GM12878 (cell line): ENCODE results near the gene OS9. TPM values are rescaled to one million over a fixed set of nuclear protein-coding genes. Genes with fewer than 3 reads are reported as not detected.

ENCODE experiments used
- ATAC-seq: fragments of 200-7000 bp; cut with Tn5 transposase; 3 replicates; pipeline ENCODE4 v1.9.1; 2020; ENCODE audit warnings: mild to moderate bottlenecking, moderate library complexity
- BruUV-seq: library from RNA; stranded (reverse); fragments of 400-500 nt; replicated peaks from 2 replicates; lab custom pipeline; 2021; lab: Mats Ljungman, UMichigan
- CTCF ChIA-PET: fragments of 300-600 bp; sonication (Branson Sonifier 250); formaldehyde crosslinking; extraction: SDS; loops from one replicate; lab custom pipeline; 2021; ENCODE audit warnings: inconsistent platforms; lab: Yijun Ruan, JAX
- POLR2A ChIA-PET: fragments of 350-600 bp; formaldehyde crosslinking; extraction: SDS; loops from one replicate; lab custom pipeline; 2021; ENCODE audit warnings: inconsistent platforms; lab: Charles Lee
- RAD21 ChIA-PET: fragments of 300-600 bp; sonication (Branson Sonifier 250); formaldehyde crosslinking; loops from one replicate; lab custom pipeline; 2023; ENCODE audit warnings: antibody characterized with exemption; ENCODE audit not compliant: unreplicated experiment; lab: Charles Lee
- SMC1A ChIA-PET: fragments of 300-600 bp; sonication (Branson Sonifier 250); formaldehyde crosslinking; loops from one replicate; lab custom pipeline; 2023; ENCODE audit not compliant: unreplicated experiment, uncharacterized antibody; lab: Charles Lee
- DNase-seq: peaks from one replicate; pipeline ENCODE4 v3.0.0-alpha.2; 2011; ENCODE audit warnings: low read depth, low spot score
- FAIRE-seq: peaks from 3 replicates; lab custom pipeline; 2011; peaks lifted over from hg19 to GRCh38; lab: Jason Lieb, UNC
- H2AFZ ChIP-seq: 2 replicates; pipeline ENCODE4 v1.6.0; 2011; ENCODE audit warnings: low read depth, low read length, control low read depth; ENCODE audit not compliant: control insufficient read depth
- H3K27ac ChIP-seq: 2 replicates; pipeline ENCODE4 v1.5.1; 2011; ENCODE audit warnings: control low read depth; ENCODE audit not compliant: control insufficient read depth, insufficient read depth
- H3K27me3 ChIP-seq, 2 experiments: replicated peaks in 1 of 2; 2 replicates each; pipeline versions ENCODE4 v1.6.0 to v1.6.1; 2011; ENCODE audit warnings: low read length in 1 of 2; ENCODE audit not compliant: control insufficient read depth in 2 of 2, insufficient read depth in 2 of 2
- H3K36me3 ChIP-seq, 2 experiments: 2 replicates each; pipeline ENCODE4 v1.5.1; 2011; ENCODE audit warnings: low read length in 1 of 2; ENCODE audit not compliant: control insufficient read depth in 2 of 2, insufficient read depth in 2 of 2
- H3K4me1 ChIP-seq: 2 replicates; pipeline ENCODE4 v1.6.1; 2011; ENCODE audit warnings: mild to moderate bottlenecking, low read length, moderate library complexity, mixed read lengths; ENCODE audit not compliant: control insufficient read depth, insufficient read depth
- H3K4me2 ChIP-seq: 2 replicates; pipeline ENCODE4 v1.6.0; 2011; ENCODE audit warnings: control low read depth; ENCODE audit not compliant: control insufficient read depth, insufficient read depth
- H3K4me3 ChIP-seq: fragments of 200-600 bp; sonication (generic); 2 replicates; pipeline ENCODE4 v1.5.1; 2016
- H3K79me2 ChIP-seq: 2 replicates; pipeline ENCODE4 v1.6.0; 2011; ENCODE audit warnings: low read length; ENCODE audit not compliant: control insufficient read depth, insufficient read depth
- H3K9ac ChIP-seq: 2 replicates; pipeline ENCODE4 v1.8.0; 2011; ENCODE audit warnings: low read length, control low read depth, mixed read lengths; ENCODE audit not compliant: control insufficient read depth, insufficient read depth
- H3K9me3 ChIP-seq: replicated peaks from 3 replicates; pipeline ENCODE4 v1.5.1; 2011; ENCODE audit warnings: mild to moderate bottlenecking, low read length; ENCODE audit not compliant: control insufficient read depth, insufficient read depth
- H4K20me1 ChIP-seq: 2 replicates; pipeline ENCODE4 v1.6.0; 2011; ENCODE audit not compliant: control insufficient read depth, insufficient read depth
- BACH1 ChIP-seq: fragments of 450-650 bp; IDR thresholded peaks from 2 replicates; pipeline ENCODE4 v1.6.1; 2017; ENCODE audit warnings: mild to moderate bottlenecking, borderline replicate concordance
- CBX5 ChIP-seq: sonication (generic); IDR thresholded peaks from 2 replicates; pipeline ENCODE4 v1.6.1; 2016; ENCODE audit warnings: low read depth, moderate library complexity, mild to moderate bottlenecking, inconsistent platforms
- CEBPB ChIP-seq, 2 experiments: fragments of 150-350 bp in 1 of 2; IDR thresholded peaks; 2 replicates each; pipeline ENCODE4 v1.6.1; 2012 to 2014; ENCODE audit warnings: low read depth in 2 of 2, low read length in 2 of 2, borderline replicate concordance in 1 of 2, inconsistent platforms in 1 of 2
- FOXK2 ChIP-seq: fragments of 450-650 bp; IDR thresholded peaks from 2 replicates; pipeline ENCODE4 v1.6.1; 2017; ENCODE audit warnings: mild to moderate bottlenecking, moderate library complexity
- HDAC6 ChIP-seq: fragments of 200-600 bp; sonication (generic); IDR thresholded peaks from one replicate; pipeline ENCODE4 v1.8.0; 2017; ENCODE audit warnings: antibody characterized with exemption; ENCODE audit not compliant: unreplicated experiment
- IRF4 ChIP-seq: IDR thresholded peaks from 2 replicates; pipeline ENCODE4 v1.6.1; 2011; ENCODE audit warnings: low read depth, low read length
- NBN ChIP-seq: fragments of 450-650 bp; IDR thresholded peaks from 2 replicates; pipeline ENCODE4 v1.6.1; 2016
- NR2C2 ChIP-seq: IDR thresholded peaks from 2 replicates; pipeline ENCODE4 v1.6.1; 2011; ENCODE audit warnings: borderline replicate concordance, low read depth; ENCODE audit not compliant: control insufficient read depth, insufficient read length
- ZNF207 ChIP-seq: fragments of 450-650 bp; IDR thresholded peaks from 2 replicates; pipeline ENCODE4 v1.6.1; 2014; ENCODE audit warnings: antibody characterized with exemption, mild to moderate bottlenecking, borderline replicate concordance
- WGBS: methylation state at CpG from one replicate; pipeline ENCODE4 v1.1.6; 2016; ENCODE audit warnings: low lambda C conversion rate; ENCODE audit not compliant: insufficient replicate concordance, insufficient coverage; ENCODE audit errors: missing lambda C conversion rate; 5-methylcytosine and 5-hydroxymethylcytosine counted together
- in situ Hi-C: fragments of 300-500 bp; cut with MboI; formaldehyde crosslinking; loops from 9 replicates; pipeline ENCODE4 v1.14.3; 2018; ENCODE audit warnings: mixed read lengths
- intact Hi-C: fragments of 100-400 bp; cut with micrococcal nuclease; formaldehyde crosslinking; loops from one replicate; pipeline ENCODE4 v1.14.2; 2022; ENCODE audit not compliant: unreplicated experiment
- polyA plus RNA-seq, 11 experiments: library from polyadenylated mRNA; depleted of rRNA in 4 of 11; unstranded in 6 of 11; stranded (reverse) in 5 of 11; fragments of >200 nt; fragmentation: Nextera tagmentation in 4 of 11; fragmentation: Illumina TruSeq in 1 of 11; extraction: Ambion mirVana in 4 of 11; extraction: Trizol in 1 of 11; gene quantifications; 1 replicate in 1 of 11; 2 replicates in 10 of 11; pipeline versions ENCODE4 v1.2.1 to v1.2.3, GENCODE V29; 2011 to 2016; ENCODE audit warnings: inconsistent platforms in 2 of 11, missing spikeins in 2 of 11, low read depth in 1 of 11
- total RNA-seq, 4 experiments: library from RNA; depleted of rRNA in 3 of 4; stranded (reverse); fragments of >200 nt in 3 of 4; fragmentation: Illumina TruSeq in 1 of 4; extraction: Trizol in 1 of 4; gene quantifications; 2 replicates each; pipeline versions ENCODE4 v1.2.1 to v1.2.3, GENCODE V29; 2013 to 2021
- TF ChIP-seq, protein P1 (sequence below): IDR thresholded peaks from 2 replicates; pipeline ENCODE4 v1.6.1; 2012; ENCODE audit warnings: mild to moderate bottlenecking, low read depth, low read length
- TF ChIP-seq, protein P2 (sequence below): IDR thresholded peaks from 2 replicates; pipeline ENCODE4 v1.6.1; 2011; ENCODE audit warnings: low read depth, mild to moderate bottlenecking, low read length, moderate library complexity, borderline replicate concordance; ENCODE audit errors: extremely low read depth
- TF ChIP-seq, protein P3 (sequence below): fragments of 450-650 bp; IDR thresholded peaks from 2 replicates; pipeline ENCODE4 v1.6.1; 2016; ENCODE audit warnings: mild to moderate bottlenecking, moderate library complexity, borderline replicate concordance

OS9 gene
- total and polyA plus RNA-seq, 10 of the 15 experiments (the other 5 are each of a cell fraction or from before 2014, with no cell fraction given), result 5.2 to 106 (median 79.1) TPM

DNA sequence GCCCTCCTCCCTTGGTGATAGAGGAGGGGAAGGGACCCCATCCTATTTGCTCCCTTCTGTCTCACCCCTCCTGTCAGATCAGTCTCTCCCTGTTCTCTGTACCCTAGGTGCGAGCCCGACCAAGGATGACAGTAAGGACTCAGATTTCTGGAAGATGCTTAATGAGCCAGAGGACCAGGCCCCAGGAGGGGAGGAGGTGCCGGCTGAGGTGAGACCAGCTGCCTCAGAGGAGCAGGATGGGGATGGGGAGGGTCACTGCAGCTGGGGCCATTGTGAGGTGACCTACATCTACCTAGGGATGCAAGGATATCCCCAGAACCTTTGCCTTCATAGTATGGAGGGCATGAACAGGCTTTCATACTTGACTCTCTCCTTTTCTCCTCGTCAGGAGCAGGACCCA is 22.4 kb downstream of the OS9 start (continued):
- TF ChIP-seq, protein P1, sequence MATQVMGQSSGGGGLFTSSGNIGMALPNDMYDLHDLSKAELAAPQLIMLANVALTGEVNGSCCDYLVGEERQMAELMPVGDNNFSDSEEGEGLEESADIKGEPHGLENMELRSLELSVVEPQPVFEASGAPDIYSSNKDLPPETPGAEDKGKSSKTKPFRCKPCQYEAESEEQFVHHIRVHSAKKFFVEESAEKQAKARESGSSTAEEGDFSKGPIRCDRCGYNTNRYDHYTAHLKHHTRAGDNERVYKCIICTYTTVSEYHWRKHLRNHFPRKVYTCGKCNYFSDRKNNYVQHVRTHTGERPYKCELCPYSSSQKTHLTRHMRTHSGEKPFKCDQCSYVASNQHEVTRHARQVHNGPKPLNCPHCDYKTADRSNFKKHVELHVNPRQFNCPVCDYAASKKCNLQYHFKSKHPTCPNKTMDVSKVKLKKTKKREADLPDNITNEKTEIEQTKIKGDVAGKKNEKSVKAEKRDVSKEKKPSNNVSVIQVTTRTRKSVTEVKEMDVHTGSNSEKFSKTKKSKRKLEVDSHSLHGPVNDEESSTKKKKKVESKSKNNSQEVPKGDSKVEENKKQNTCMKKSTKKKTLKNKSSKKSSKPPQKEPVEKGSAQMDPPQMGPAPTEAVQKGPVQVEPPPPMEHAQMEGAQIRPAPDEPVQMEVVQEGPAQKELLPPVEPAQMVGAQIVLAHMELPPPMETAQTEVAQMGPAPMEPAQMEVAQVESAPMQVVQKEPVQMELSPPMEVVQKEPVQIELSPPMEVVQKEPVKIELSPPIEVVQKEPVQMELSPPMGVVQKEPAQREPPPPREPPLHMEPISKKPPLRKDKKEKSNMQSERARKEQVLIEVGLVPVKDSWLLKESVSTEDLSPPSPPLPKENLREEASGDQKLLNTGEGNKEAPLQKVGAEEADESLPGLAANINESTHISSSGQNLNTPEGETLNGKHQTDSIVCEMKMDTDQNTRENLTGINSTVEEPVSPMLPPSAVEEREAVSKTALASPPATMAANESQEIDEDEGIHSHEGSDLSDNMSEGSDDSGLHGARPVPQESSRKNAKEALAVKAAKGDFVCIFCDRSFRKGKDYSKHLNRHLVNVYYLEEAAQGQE, result no peak
- TF ChIP-seq BACH1 (no peak), FOXK2 (no peak)

DNA sequence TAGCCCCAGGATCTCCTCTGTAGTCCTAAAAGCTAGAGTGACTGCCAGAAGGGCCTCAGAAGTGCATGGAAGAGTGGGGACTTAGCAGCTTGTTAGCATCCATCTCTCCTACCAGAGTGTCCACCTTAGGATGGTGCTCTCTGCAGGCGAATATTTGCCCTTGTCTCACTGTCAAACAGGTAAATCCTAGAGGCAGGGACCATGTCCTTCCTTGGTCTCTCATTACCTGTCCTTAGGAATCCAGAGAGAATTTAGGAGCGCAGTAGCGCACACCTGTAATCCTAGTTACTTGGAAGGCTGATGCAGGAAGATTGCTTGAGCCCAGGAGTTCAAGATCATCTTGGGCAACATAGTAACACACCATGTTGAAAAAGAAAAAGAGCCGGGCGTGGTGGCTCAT is 23.2 kb downstream of the OS9 start:
- Histone ChIP-seq H3K9me3 (no peaks in the 10 kb centered on the region), H3K36me3 (peaks cover 14 to 23% of the 10 kb centered on the region in 2 experiments), H3K9ac (no peak overlapping the region), H3K79me2 (no peaks in the 10 kb centered on the region), H2AFZ (no peak overlapping the region), H3K27me3 (no peaks in the 10 kb centered on the region), H4K20me1 (no peaks in the 10 kb centered on the region), H3K4me1 (no peaks in the 10 kb centered on the region), H3K27ac (no peak overlapping the region), H3K4me2 (no peak overlapping the region), H3K4me3 (no peak overlapping the region)
- ChIA-PET SMC1A (no interaction called here), POLR2A (no interaction called here), RAD21 (no interaction called here), CTCF (interaction anchor here (0.7 kb wide), 1 partner anchor 39 kb away, joined by 3 read pairs; no protein-coding TSS in a partner anchor)
- DNase-seq (no peak), FAIRE-seq (no peak), ATAC-seq (no peak)
- in situ Hi-C loops, result no loop called here
- BruUV-seq, result no TSS peak
- whole genome bisulfite sequencing, result 96% methylated on average over 5 of the region's 5 CpGs
- intact Hi-C loops, result no loop called here
- no peak for TF ChIP-seq CEBPB (IDR thresholded peaks at IDR 0.05; ENCODE audit: borderline replicate concordance in 1 of 2, low read depth in 2 of 2, low read length in 2 of 2)
- no peak for TF ChIP-seq IRF4
- TF ChIP-seq HDAC6, result no peak
- TF ChIP-seq, protein P2, sequence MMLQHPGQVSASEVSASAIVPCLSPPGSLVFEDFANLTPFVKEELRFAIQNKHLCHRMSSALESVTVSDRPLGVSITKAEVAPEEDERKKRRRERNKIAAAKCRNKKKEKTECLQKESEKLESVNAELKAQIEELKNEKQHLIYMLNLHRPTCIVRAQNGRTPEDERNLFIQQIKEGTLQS, result no peak
- no peak for TF ChIP-seq ZNF207
- TF ChIP-seq, protein P3, sequence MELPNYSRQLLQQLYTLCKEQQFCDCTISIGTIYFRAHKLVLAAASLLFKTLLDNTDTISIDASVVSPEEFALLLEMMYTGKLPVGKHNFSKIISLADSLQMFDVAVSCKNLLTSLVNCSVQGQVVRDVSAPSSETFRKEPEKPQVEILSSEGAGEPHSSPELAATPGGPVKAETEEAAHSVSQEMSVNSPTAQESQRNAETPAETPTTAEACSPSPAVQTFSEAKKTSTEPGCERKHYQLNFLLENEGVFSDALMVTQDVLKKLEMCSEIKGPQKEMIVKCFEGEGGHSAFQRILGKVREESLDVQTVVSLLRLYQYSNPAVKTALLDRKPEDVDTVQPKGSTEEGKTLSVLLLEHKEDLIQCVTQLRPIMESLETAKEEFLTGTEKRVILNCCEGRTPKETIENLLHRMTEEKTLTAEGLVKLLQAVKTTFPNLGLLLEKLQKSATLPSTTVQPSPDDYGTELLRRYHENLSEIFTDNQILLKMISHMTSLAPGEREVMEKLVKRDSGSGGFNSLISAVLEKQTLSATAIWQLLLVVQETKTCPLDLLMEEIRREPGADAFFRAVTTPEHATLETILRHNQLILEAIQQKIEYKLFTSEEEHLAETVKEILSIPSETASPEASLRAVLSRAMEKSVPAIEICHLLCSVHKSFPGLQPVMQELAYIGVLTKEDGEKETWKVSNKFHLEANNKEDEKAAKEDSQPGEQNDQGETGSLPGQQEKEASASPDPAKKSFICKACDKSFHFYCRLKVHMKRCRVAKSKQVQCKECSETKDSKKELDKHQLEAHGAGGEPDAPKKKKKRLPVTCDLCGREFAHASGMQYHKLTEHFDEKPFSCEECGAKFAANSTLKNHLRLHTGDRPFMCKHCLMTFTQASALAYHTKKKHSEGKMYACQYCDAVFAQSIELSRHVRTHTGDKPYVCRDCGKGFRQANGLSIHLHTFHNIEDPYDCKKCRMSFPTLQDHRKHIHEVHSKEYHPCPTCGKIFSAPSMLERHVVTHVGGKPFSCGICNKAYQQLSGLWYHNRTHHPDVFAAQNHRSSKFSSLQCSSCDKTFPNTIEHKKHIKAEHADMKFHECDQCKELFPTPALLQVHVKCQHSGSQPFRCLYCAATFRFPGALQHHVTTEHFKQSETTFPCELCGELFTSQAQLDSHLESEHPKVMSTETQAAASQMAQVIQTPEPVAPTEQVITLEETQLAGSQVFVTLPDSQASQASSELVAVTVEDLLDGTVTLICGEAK, result no peak
- no peak for TF ChIP-seq NBN
- TF ChIP-seq CBX5, result no peak
- no peak for TF ChIP-seq NR2C2
